Measurements from ENCODE around the gene SUGCT.

GRCh38 chr7:40156988-40157387, 22.2 kb downstream of the SUGCT start:
- TF ChIP-seq, protein P1, sequence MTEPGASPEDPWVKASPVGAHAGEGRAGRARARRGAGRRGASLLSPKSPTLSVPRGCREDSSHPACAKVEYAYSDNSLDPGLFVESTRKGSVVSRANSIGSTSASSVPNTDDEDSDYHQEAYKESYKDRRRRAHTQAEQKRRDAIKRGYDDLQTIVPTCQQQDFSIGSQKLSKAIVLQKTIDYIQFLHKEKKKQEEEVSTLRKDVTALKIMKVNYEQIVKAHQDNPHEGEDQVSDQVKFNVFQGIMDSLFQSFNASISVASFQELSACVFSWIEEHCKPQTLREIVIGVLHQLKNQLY (CRISPR knock-in tag; conservative IDR thresholded peaks at IDR 0.05): no peak
- no peak for TF ChIP-seq CBX5 (IDR thresholded peaks at IDR 0.05; ENCODE audit: borderline replicate concordance, low read depth)
- TF ChIP-seq ZC3H11A (IDR thresholded peaks at IDR 0.05; ENCODE audit: low read depth, low read length): no peak
- no peak for TF ChIP-seq HDAC6 (IDR thresholded peaks at IDR 0.05; ENCODE audit: low read depth, low read length)
- no peak for TF ChIP-seq ZBTB33 (CRISPR knock-in tag; IDR thresholded peaks at IDR 0.05)
- TF ChIP-seq ZFP30 (CRISPR knock-in tag; IDR thresholded peaks at IDR 0.05; ENCODE audit: borderline replicate concordance): no peak

Measured in K562 (cell line).